ENCODE measurements around the gene APOBR. TPM values are rescaled to one million over a fixed set of nuclear protein-coding genes. Genes with fewer than 3 reads are reported as not detected.

Gene APOBR
- total and polyA plus RNA-seq, 10 of the 15 experiments (the other 5 are each of a cell fraction or from before 2014, with no cell fraction given) = 0.04 to 2.5 (median 0.54) TPM; not detected in 1

- no peak for TF ChIP-seq SMAD1 (IDR thresholded peaks at IDR 0.05; ENCODE audit: low read depth, partially characterized antibody)
- TF ChIP-seq, protein P1, sequence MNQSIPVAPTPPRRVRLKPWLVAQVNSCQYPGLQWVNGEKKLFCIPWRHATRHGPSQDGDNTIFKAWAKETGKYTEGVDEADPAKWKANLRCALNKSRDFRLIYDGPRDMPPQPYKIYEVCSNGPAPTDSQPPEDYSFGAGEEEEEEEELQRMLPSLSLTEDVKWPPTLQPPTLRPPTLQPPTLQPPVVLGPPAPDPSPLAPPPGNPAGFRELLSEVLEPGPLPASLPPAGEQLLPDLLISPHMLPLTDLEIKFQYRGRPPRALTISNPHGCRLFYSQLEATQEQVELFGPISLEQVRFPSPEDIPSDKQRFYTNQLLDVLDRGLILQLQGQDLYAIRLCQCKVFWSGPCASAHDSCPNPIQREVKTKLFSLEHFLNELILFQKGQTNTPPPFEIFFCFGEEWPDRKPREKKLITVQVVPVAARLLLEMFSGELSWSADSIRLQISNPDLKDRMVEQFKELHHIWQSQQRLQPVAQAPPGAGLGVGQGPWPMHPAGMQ (IDR thresholded peaks at IDR 0.05; ENCODE audit: borderline replicate concordance) = no peak
- TF ChIP-seq ZSCAN29 (IDR thresholded peaks at IDR 0.05) = no peak
- no peak for TF ChIP-seq TCF12 (IDR thresholded peaks at IDR 0.05; ENCODE audit: low read depth, low read length)
- TF ChIP-seq JUNB (IDR thresholded peaks at IDR 0.05) = no peak
- TF ChIP-seq HDAC2 (IDR thresholded peaks at IDR 0.05) = no peak
- TF ChIP-seq CHD1 (IDR thresholded peaks at IDR 0.05; ENCODE audit: low read depth, low read length) = no peak
- TF ChIP-seq RELA (IDR thresholded peaks at IDR 0.05; ENCODE audit: borderline replicate concordance, partially characterized antibody) = no peak
These were observed 40.3 kb downstream of the APOBR start (continued) for GRCh38 chr16:28534542-28535373.

DNA sequence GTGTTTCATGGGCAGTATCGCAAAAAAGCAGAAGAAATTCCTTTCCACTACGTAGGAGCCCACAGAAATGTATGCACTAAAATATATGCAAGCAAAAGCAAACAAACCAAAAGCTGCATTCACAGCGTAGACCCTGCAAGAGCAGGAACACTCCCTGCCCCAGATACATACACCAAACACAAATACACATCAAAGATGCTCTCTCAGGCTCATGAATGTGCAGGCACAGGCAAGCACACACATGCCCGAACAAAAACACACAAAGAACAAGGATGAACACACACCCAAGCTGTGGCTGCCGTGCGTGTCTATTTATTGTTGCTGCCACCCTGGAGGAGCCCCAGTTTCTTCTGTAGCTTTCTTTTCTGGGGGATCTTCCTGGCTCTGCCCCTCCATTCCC, 42.6 kb downstream of the APOBR start:
- in situ Hi-C loops (cut with MboI) = no loop called here
- TF ChIP-seq, protein P2, sequence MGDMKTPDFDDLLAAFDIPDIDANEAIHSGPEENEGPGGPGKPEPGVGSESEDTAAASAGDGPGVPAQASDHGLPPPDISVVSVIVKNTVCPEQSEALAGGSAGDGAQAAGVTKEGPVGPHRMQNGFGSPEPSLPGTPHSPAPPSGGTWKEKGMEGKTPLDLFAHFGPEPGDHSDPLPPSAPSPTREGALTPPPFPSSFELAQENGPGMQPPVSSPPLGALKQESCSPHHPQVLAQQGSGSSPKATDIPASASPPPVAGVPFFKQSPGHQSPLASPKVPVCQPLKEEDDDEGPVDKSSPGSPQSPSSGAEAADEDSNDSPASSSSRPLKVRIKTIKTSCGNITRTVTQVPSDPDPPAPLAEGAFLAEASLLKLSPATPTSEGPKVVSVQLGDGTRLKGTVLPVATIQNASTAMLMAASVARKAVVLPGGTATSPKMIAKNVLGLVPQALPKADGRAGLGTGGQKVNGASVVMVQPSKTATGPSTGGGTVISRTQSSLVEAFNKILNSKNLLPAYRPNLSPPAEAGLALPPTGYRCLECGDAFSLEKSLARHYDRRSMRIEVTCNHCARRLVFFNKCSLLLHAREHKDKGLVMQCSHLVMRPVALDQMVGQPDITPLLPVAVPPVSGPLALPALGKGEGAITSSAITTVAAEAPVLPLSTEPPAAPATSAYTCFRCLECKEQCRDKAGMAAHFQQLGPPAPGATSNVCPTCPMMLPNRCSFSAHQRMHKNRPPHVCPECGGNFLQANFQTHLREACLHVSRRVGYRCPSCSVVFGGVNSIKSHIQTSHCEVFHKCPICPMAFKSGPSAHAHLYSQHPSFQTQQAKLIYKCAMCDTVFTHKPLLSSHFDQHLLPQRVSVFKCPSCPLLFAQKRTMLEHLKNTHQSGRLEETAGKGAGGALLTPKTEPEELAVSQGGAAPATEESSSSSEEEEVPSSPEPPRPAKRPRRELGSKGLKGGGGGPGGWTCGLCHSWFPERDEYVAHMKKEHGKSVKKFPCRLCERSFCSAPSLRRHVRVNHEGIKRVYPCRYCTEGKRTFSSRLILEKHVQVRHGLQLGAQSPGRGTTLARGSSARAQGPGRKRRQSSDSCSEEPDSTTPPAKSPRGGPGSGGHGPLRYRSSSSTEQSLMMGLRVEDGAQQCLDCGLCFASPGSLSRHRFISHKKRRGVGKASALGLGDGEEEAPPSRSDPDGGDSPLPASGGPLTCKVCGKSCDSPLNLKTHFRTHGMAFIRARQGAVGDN (IDR thresholded peaks at IDR 0.05) = no peak
- no peak for TF ChIP-seq GATAD2B (conservative IDR thresholded peaks at IDR 0.05; ENCODE audit: low read depth)
- TF ChIP-seq FOXK2 (IDR thresholded peaks at IDR 0.05) = no peak
- no peak for TF ChIP-seq RAD21 (IDR thresholded peaks at IDR 0.05; ENCODE audit: insufficient read depth, low read depth, low read length)
- no peak for TF ChIP-seq POU2F2 (IDR thresholded peaks at IDR 0.05; ENCODE audit: borderline replicate concordance, low read depth, low read length)
- no peak for TF ChIP-seq SMAD1 (IDR thresholded peaks at IDR 0.05; ENCODE audit: low read depth, partially characterized antibody)
- TF ChIP-seq JUND (IDR thresholded peaks at IDR 0.05; ENCODE audit: low read depth, low read length) = no peak
- no peak for TF ChIP-seq SMARCA5 (IDR thresholded peaks at IDR 0.05)
- no peak for TF ChIP-seq TCF7 (IDR thresholded peaks at IDR 0.05; ENCODE audit: borderline replicate concordance)

More for the DNA sequence above, 42.6 kb downstream of the APOBR start:
- no peaks in the 10 kb centered on the region; a peak in 1 of 4 replicates for H3K27me3 ChIP-seq (replicated peaks in 1 of 2; ENCODE audit: control insufficient read depth in 2 of 2, insufficient read depth in 2 of 2, low read length in 1 of 2)
- no peaks in the 10 kb centered on the region for H4K20me1 ChIP-seq (ENCODE audit: control insufficient read depth, insufficient read depth)
- no peak overlapping the region for H3K4me3 ChIP-seq
- no peak for ATAC-seq
- POLR2A ChIA-PET = no interaction called here
- RAD21 ChIA-PET (ENCODE audit: unreplicated experiment) = no interaction called here
- DNase-seq (ENCODE audit: low read depth, low spot score) = no peak
- BruUV-seq (replicated peaks) = no TSS peak
- FAIRE-seq = no peak
- H3K4me1 ChIP-seq (ENCODE audit: control insufficient read depth, insufficient read depth, low read length) = peaks cover 5% of the 10 kb centered on the region
- H3K9ac ChIP-seq (ENCODE audit: control insufficient read depth, insufficient read depth, low read length) = no peak overlapping the region
- no peaks in the 10 kb centered on the region for H3K36me3 ChIP-seq (ENCODE audit: control insufficient read depth in 2 of 2, insufficient read depth in 2 of 2, low read length in 1 of 2)
- H3K4me2 ChIP-seq (ENCODE audit: control insufficient read depth, insufficient read depth) = no peak overlapping the region
- 67% methylated on average over 6 of the region's 6 CpGs for WGBS (ENCODE audit: insufficient coverage, insufficient replicate concordance, low lambda C conversion rate, missing lambda C conversion rate)
- H3K27ac ChIP-seq (ENCODE audit: control insufficient read depth, insufficient read depth) = no peak overlapping the region
- SMC1A ChIA-PET (ENCODE audit: uncharacterized antibody, unreplicated experiment) = no interaction called here
- no peaks in the 10 kb centered on the region for H3K9me3 ChIP-seq (replicated peaks; ENCODE audit: control insufficient read depth, insufficient read depth, low read length)
- intact Hi-C loops (cut with micrococcal nuclease; ENCODE audit: unreplicated experiment) = no loop called here
- no peaks in the 10 kb centered on the region for H3K79me2 ChIP-seq (ENCODE audit: control insufficient read depth, insufficient read depth, low read length)
- CTCF ChIA-PET = no interaction called here
- H2AFZ ChIP-seq (ENCODE audit: control insufficient read depth, low read depth, low read length) = no peak overlapping the region

Measured in GM12878 (cell line).